Measurements from ENCODE around the gene ZFP36L1. TPM values are rescaled to one million over a fixed set of nuclear protein-coding genes. Genes with fewer than 3 reads are reported as not detected.
A peak's percentile ranks its signal among the peaks of the same experiment; 100 is the strongest.

ZFP36L1 gene
- total and polyA plus RNA-seq, 9 of the 15 experiments (the other 6 are each of a cell fraction or from before 2014, with no cell fraction given), result 1.3 to 26.6 (median 3.7) TPM

DNA sequence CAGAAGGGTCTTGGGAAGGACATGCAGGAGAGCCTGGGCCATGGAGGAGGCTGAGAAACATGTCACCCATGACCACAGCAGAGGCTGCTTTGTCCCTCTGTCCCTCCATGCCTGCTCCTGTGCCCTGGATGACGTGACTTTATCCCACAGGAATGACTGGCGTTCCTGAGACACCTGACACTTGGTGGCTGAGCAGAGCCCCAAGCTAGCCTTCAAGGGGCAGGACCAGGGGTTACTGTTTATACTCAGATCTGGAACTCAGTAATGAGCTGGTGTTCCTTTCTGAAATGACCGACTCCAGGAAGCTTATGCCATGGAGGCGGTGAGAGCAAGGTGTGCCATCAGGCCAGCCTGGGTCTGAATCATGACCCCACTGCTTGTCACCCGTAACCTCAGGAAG is 44.2 kb downstream of the ZFP36L1 start:
- Histone ChIP-seq H2AFZ (ENCODE audit: low read depth, low read length) (peak overlapping the region; percentile 87), H3K4me3 (no peak overlapping the region), H3K9me3 (replicated peaks; ENCODE audit: control insufficient read depth, insufficient read depth, low read depth, low read length) (no peaks in the 10 kb centered on the region), H3K27ac (ENCODE audit: extremely low read depth, low read depth, low read length) (no peak overlapping the region; the same call in 1 of the 3 replicates), H3K79me2 (ENCODE audit: control insufficient read depth, insufficient read depth, low read length) (no peaks in the 10 kb centered on the region), H3K36me3 (ENCODE audit: control insufficient read depth, insufficient read depth, low read length) (no peaks in the 10 kb centered on the region), H3K27me3 (ENCODE audit: control insufficient read depth in 2 of 2, insufficient read depth in 2 of 2, low read length in 2 of 2) (no peaks in the 10 kb centered on the region), H3K4me2 (ENCODE audit: insufficient read depth, low read length) (peak overlapping the region; percentile 43; the same call in 1 of the 2 replicates), H3K9ac (ENCODE audit: insufficient read depth in 1 of 2, low read depth in 2 of 2, low read length in 2 of 2) (peak overlapping the region; percentile 6 to 42; a peak in 3 of 4 replicates), H3K4me1 (replicated peaks in 1 of 2; ENCODE audit: control insufficient read depth in 2 of 2, insufficient read depth in 2 of 2, low read length in 2 of 2) (peaks cover 6 to 43% of the 10 kb centered on the region in 2 experiments; a peak in 4 of 5 replicates), H4K20me1 (replicated peaks; ENCODE audit: control insufficient read depth, insufficient read depth, low read length) (no peaks in the 10 kb centered on the region), H3K9me1 (ENCODE audit: control insufficient read depth, insufficient read depth, low read length) (no peaks in the 10 kb centered on the region)
- ChIA-PET POLR2A (interaction anchor here (0.5 to 2.7 kb wide), 6 partner anchors 16 to 41 kb away, joined by 3 to 12 read pairs (median 3); no protein-coding TSS in a partner anchor), CTCF (ENCODE audit: low intra/inter-chr PET ratio) (no interaction called here)
- TF ChIP-seq ETV5 (CRISPR knock-in tag; IDR thresholded peaks at IDR 0.05; ENCODE audit: low read depth) (0 out of 2 replicates have a peak, but pooled peaks have one; percentile 27), BCOR (IDR thresholded peaks at IDR 0.05) (no peak), DMBX1 (CRISPR knock-in tag; IDR thresholded peaks at IDR 0.05; ENCODE audit: borderline replicate concordance) (0 out of 2 replicates have a peak, but pooled peaks have one; percentile 1)
- TF ChIP-seq, protein P1, sequence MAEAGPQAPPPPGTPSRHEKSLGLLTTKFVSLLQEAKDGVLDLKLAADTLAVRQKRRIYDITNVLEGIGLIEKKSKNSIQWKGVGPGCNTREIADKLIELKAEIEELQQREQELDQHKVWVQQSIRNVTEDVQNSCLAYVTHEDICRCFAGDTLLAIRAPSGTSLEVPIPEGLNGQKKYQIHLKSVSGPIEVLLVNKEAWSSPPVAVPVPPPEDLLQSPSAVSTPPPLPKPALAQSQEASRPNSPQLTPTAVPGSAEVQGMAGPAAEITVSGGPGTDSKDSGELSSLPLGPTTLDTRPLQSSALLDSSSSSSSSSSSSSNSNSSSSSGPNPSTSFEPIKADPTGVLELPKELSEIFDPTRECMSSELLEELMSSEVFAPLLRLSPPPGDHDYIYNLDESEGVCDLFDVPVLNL (CRISPR knock-in tag; IDR thresholded peaks at IDR 0.05; ENCODE audit: low read depth), result no peak
- DNase-seq (ENCODE audit: extremely low read depth in 1 of 4, low spot score in 3 of 4) (no peak), FAIRE-seq (peak; percentile 23), ATAC-seq (peak; percentile 15)
- in situ Hi-C loops (cut with MboI), result no loop called here
- no TSS peak for BruUV-seq (replicated peaks)
- intact Hi-C loops (cut with micrococcal nuclease), result loop anchor here (5.0 kb wide), 1 partner anchor 39 kb away; no protein-coding TSS in a partner anchor
- 91% methylated on average over 5 of the region's 5 CpGs for WGBS (ENCODE audit: insufficient coverage, low coverage, missing lambda C conversion rate)
